ENCODE results near the gene IVL.

The IVL gene

DNA sequence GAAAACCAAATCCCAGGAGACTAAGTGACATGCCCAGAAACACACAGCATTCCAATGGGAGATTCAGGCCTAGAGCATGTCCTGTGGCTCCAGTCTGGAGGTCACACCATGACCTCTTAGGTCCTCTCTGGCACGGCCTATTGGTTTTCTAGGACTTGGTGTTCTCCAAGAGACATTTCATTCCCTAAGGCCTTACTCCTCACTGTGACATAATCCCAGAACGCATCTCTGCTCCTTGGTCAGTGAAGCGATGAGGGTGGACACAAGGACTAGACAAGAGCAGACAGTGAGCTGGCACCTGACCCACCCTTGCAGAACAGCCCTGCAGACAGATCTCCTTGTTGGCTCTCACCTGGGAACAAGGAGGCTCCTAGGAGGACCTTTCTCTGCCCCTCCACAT is 860 bp downstream of the IVL start:
- TF ChIP-seq SUZ12 (IDR thresholded peaks at IDR 0.05; ENCODE audit: extremely low read depth, insufficient read depth, insufficient read length) (no peak), YY1 (IDR thresholded peaks at IDR 0.05; ENCODE audit: insufficient read depth, insufficient read length) (no peak), ZNF274 (IDR thresholded peaks at IDR 0.05; ENCODE audit: low read depth, low read length) (no peak)
- Histone ChIP-seq H3K4me1 (ENCODE audit: insufficient read depth, insufficient read length) (no peaks in the 10 kb centered on the region), H3K36me3 (ENCODE audit: insufficient read depth, insufficient read length, low read length) (no peaks in the 10 kb centered on the region), H3K4me3 (ENCODE audit: insufficient read length, low read depth) (no peak overlapping the region), H3K9me3 (ENCODE audit: insufficient read depth, low read length) (0 out of 2 replicates have a peak, but pooled peaks cover 5% of the 10 kb centered on the region), H3K27me3 (ENCODE audit: insufficient read depth, insufficient read length) (peaks cover 24% of the 10 kb centered on the region), H3K9ac (ENCODE audit: insufficient read length, low read depth) (no peak overlapping the region)
- DNase-seq (ENCODE audit: low read depth, low spot score), result no peak

DNA sequence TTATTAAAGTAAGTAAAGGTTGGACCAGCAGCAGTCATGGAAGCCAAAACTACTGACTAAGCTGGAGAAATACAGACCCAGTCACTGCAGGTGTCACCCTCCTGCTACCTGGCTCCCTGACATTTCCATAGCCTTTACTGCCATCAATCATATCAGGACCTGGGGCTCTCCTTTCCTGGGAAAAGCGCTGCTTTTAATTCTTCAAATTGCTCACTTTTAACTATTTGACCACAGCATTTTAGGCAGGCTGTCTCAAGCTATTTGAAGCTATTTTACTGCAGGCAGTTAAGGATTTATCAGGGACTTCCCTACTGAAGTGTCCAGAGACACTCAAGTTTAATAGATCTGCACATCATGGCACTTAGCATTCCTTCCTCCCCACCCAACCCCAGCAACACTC is 4.1 kb downstream of the IVL start:
- no peaks in the 10 kb centered on the region for H3K4me1 ChIP-seq (ENCODE audit: insufficient read depth, insufficient read length)
- no peak for DNase-seq (ENCODE audit: low read depth, low spot score)
- H3K9ac ChIP-seq (ENCODE audit: insufficient read length, low read depth), result no peak overlapping the region
- no peak overlapping the region for H3K4me3 ChIP-seq (ENCODE audit: insufficient read length, low read depth)
- no peaks in the 10 kb centered on the region for H3K36me3 ChIP-seq (ENCODE audit: insufficient read depth, insufficient read length, low read length)
- 0 out of 2 replicates have a peak, but pooled peaks cover 5% of the 10 kb centered on the region for H3K9me3 ChIP-seq (ENCODE audit: insufficient read depth, low read length)
- peaks cover 24% of the 10 kb centered on the region for H3K27me3 ChIP-seq (ENCODE audit: insufficient read depth, insufficient read length)
- TF ChIP-seq SUZ12 (IDR thresholded peaks at IDR 0.05; ENCODE audit: extremely low read depth, insufficient read depth, insufficient read length), result no peak
- TF ChIP-seq ZNF274 (IDR thresholded peaks at IDR 0.05; ENCODE audit: low read depth, low read length), result no peak
- TF ChIP-seq YY1 (IDR thresholded peaks at IDR 0.05; ENCODE audit: insufficient read depth, insufficient read length), result no peak

DNA sequence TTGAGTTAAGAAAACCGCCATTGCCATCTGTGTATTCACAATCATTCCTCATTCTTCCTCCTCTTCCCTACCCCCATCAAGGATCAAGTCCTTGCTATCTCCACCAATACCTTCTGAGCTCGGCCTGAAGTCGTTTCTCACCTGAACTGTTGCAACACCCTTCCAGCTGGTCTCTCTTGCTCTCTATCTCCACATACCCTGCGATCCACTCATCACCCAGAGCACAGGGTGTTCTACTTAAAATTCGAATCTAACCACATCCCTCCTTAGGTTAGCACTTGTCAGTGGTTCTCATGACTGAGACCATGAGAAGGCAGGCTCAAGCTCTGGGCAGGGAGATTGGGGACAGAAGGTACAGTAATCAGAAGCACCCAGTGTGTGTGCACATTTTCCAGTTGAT is 4.6 kb downstream of the IVL start:
- Histone ChIP-seq H3K27me3 (ENCODE audit: insufficient read depth, insufficient read length) (peaks cover 24% of the 10 kb centered on the region), H3K4me1 (ENCODE audit: insufficient read depth, insufficient read length) (no peaks in the 10 kb centered on the region), H3K4me3 (ENCODE audit: insufficient read length, low read depth) (no peak overlapping the region), H3K9ac (ENCODE audit: insufficient read length, low read depth) (no peak overlapping the region), H3K9me3 (ENCODE audit: insufficient read depth, low read length) (0 out of 2 replicates have a peak, but pooled peaks cover 5% of the 10 kb centered on the region), H3K36me3 (ENCODE audit: insufficient read depth, insufficient read length, low read length) (no peaks in the 10 kb centered on the region)
- TF ChIP-seq SUZ12 (IDR thresholded peaks at IDR 0.05; ENCODE audit: extremely low read depth, insufficient read depth, insufficient read length) (no peak), ZNF274 (IDR thresholded peaks at IDR 0.05; ENCODE audit: low read depth, low read length) (no peak), YY1 (IDR thresholded peaks at IDR 0.05; ENCODE audit: insufficient read depth, insufficient read length) (no peak)
- DNase-seq (ENCODE audit: low read depth, low spot score), result no peak

DNA sequence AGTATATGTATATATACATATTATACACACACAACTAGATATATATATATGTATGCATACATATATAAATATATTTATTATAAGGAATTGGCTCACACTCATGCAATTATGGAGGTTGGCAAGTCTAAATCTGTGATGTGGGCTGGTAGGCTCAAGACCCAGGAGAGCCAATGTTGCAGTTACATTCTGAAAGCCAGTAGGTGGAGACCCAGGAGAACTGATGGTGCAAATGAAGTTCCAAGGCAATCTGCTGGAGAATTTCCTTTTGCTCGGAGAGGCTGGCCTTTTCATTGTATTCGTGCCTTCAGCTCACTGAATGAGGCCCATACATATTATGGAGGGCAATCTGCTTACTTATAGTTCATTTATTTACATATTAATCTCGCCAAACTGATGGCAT is 9.4 kb downstream of the IVL start:
- DNase-seq (ENCODE audit: low read depth, low spot score), result peak; percentile 58
- H3K36me3 ChIP-seq (ENCODE audit: insufficient read depth, insufficient read length, low read length), result no peaks in the 10 kb centered on the region
- no peak overlapping the region for H3K9ac ChIP-seq (ENCODE audit: insufficient read length, low read depth)
- no peaks in the 10 kb centered on the region for H3K27me3 ChIP-seq (ENCODE audit: insufficient read depth, insufficient read length)
- H3K4me3 ChIP-seq (ENCODE audit: insufficient read length, low read depth), result no peak overlapping the region
- no peaks in the 10 kb centered on the region for H3K9me3 ChIP-seq (ENCODE audit: insufficient read depth, low read length)
- no peaks in the 10 kb centered on the region for H3K4me1 ChIP-seq (ENCODE audit: insufficient read depth, insufficient read length)
- TF ChIP-seq YY1 (IDR thresholded peaks at IDR 0.05; ENCODE audit: insufficient read depth, insufficient read length) (no peak), SUZ12 (IDR thresholded peaks at IDR 0.05; ENCODE audit: extremely low read depth, insufficient read depth, insufficient read length) (no peak), ZNF274 (IDR thresholded peaks at IDR 0.05; ENCODE audit: low read depth, low read length) (no peak)

DNA sequence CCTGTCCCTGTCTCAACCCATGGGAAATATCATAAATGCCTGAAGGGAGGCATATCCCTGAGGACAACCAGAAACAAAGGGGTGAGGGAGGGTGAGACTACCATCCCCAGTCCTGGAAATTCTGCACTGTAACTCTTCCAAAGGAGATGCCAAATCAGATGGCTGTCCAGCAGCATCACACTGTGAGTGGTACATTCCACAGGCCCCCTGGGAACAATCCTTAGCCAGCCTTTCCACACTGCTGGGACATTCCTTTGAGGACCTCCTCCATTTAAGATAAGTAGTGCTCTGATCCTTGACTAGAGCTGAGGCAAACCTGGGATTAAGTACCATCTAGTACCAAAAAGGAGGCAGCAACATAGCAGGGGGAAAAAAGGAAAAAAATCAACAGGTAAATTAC is 10.7 kb downstream of the IVL start:
- no peaks in the 10 kb centered on the region for H3K4me1 ChIP-seq (ENCODE audit: insufficient read depth, insufficient read length)
- no peak overlapping the region for H3K9ac ChIP-seq (ENCODE audit: insufficient read length, low read depth)
- no peaks in the 10 kb centered on the region for H3K27me3 ChIP-seq (ENCODE audit: insufficient read depth, insufficient read length)
- no peak overlapping the region for H3K4me3 ChIP-seq (ENCODE audit: insufficient read length, low read depth)
- no peaks in the 10 kb centered on the region for H3K9me3 ChIP-seq (ENCODE audit: insufficient read depth, low read length)
- H3K36me3 ChIP-seq (ENCODE audit: insufficient read depth, insufficient read length, low read length), result no peaks in the 10 kb centered on the region
- TF ChIP-seq YY1 (IDR thresholded peaks at IDR 0.05; ENCODE audit: insufficient read depth, insufficient read length) (no peak), ZNF274 (IDR thresholded peaks at IDR 0.05; ENCODE audit: low read depth, low read length) (no peak), SUZ12 (IDR thresholded peaks at IDR 0.05; ENCODE audit: extremely low read depth, insufficient read depth, insufficient read length) (no peak)
- DNase-seq (ENCODE audit: low read depth, low spot score), result no peak

- H3K9me3 ChIP-seq (ENCODE audit: insufficient read depth, low read length), result peaks cover 22% of the 10 kb centered on the region
- H3K9ac ChIP-seq (ENCODE audit: insufficient read length, low read depth), result no peak overlapping the region
- no peaks in the 10 kb centered on the region for H3K4me1 ChIP-seq (ENCODE audit: insufficient read depth, insufficient read length)
- TF ChIP-seq YY1 (IDR thresholded peaks at IDR 0.05; ENCODE audit: insufficient read depth, insufficient read length) (no peak), SUZ12 (IDR thresholded peaks at IDR 0.05; ENCODE audit: extremely low read depth, insufficient read depth, insufficient read length) (no peak), ZNF274 (IDR thresholded peaks at IDR 0.05; ENCODE audit: low read depth, low read length) (no peak)
- H3K4me3 ChIP-seq (ENCODE audit: insufficient read length, low read depth), result no peak overlapping the region
- H3K27me3 ChIP-seq (ENCODE audit: insufficient read depth, insufficient read length), result no peaks in the 10 kb centered on the region
- no peaks in the 10 kb centered on the region for H3K36me3 ChIP-seq (ENCODE audit: insufficient read depth, insufficient read length, low read length)
- no peak for DNase-seq (ENCODE audit: low read depth, low spot score)
Observed at GRCh38 chr1:152924191-152924590, 15.8 kb downstream of the IVL start.

- Histone ChIP-seq H3K36me3 (ENCODE audit: insufficient read depth, insufficient read length, low read length) (no peaks in the 10 kb centered on the region), H3K27me3 (ENCODE audit: insufficient read depth, insufficient read length) (no peaks in the 10 kb centered on the region), H3K4me1 (ENCODE audit: insufficient read depth, insufficient read length) (no peaks in the 10 kb centered on the region), H3K9ac (ENCODE audit: insufficient read length, low read depth) (no peak overlapping the region), H3K9me3 (ENCODE audit: insufficient read depth, low read length) (peaks cover 22% of the 10 kb centered on the region), H3K4me3 (ENCODE audit: insufficient read length, low read depth) (no peak overlapping the region)
- peak; percentile 11 for DNase-seq (ENCODE audit: low read depth, low spot score)
- TF ChIP-seq SUZ12 (IDR thresholded peaks at IDR 0.05; ENCODE audit: extremely low read depth, insufficient read depth, insufficient read length) (no peak), ZNF274 (IDR thresholded peaks at IDR 0.05; ENCODE audit: low read depth, low read length) (no peak), YY1 (IDR thresholded peaks at IDR 0.05; ENCODE audit: insufficient read depth, insufficient read length) (no peak)
Observed at GRCh38 chr1:152926091-152926490, 17.7 kb downstream of the IVL start.
